Measurements from ENCODE around the gene MRPS17.
A peak's percentile ranks its signal among the peaks of the same experiment; 100 is the strongest.

Gene MRPS17

DNA sequence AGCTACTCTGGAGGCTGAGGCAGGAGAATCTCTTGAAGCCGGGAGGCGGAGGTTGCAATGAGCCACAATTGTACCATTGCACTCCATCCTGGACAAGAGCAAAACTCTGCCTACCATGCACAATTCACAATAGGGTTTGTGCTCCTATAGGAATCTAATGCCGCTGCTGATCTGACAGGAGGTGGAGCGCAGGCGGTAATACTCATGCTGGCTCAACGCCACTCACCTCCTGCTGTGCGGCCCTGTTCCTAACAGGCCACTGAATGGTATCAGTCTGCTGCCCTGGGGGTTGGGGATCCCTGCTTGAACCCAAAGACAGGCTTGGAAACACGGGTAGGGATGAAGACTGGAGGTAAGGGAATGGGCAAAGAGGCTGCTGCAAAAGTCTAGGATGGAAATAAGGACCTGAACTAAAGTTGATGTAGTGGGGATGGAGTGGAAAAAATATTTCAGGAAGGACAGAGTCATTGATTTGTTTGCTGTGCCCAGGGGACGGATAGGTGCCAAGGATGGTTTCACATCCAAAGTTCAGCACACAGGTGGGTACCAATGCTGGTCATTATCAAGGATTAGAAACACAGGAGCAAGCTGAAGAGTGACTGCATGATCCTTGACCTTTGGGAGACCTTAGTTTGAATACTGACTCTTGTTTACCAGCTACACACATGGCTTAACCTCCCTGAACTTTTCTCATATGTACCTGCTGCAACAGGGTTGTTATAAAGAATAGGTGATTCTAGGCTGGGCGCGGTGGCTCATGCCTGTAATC lies 2.2 kb downstream of the MRPS17 start:
- no peaks in the 10 kb centered on the region for H3K27me3 ChIP-seq (replicated peaks; ENCODE audit: control insufficient read depth, insufficient read depth, low read length, poor library complexity, severe bottlenecking)
- H3K36me3 ChIP-seq (ENCODE audit: control insufficient read depth, insufficient read depth, low read length) = peaks cover 3% of the 10 kb centered on the region
- no peak overlapping the region for H3K4me3 ChIP-seq (ENCODE audit: insufficient read depth, low read depth, low read length, poor library complexity, severe bottlenecking)
- peaks cover 9% of the 10 kb centered on the region for H3K4me1 ChIP-seq (ENCODE audit: control insufficient read depth, insufficient read depth, low read length, poor library complexity, severe bottlenecking)
- no peaks in the 10 kb centered on the region for H3K9me3 ChIP-seq (ENCODE audit: control insufficient read depth, low read length)
- DNase-seq = no peak
- H3K27ac ChIP-seq (ENCODE audit: insufficient read depth, low read length, poor library complexity, severe bottlenecking) = no peak overlapping the region

DNA sequence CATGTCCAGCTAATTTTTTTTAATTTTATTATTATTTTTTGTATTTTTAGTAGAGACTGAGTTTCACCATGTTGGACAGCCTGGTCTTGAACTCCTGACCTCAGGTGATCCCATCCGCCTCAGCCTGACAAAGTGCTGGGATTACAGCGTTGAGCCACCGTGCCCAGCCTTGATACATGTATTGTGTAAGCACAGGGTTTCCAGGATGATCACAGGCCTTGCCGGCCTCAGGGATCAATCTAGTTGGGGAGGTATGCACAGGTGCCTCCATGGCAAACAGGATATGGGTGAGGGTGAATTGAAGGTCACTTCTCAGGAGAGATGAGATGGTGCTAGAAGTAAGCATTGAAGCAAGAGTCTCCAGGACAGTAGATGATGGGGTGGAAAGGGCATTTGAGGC lies 5.5 kb downstream of the MRPS17 start:
- DNase-seq = no peak
- no peaks in the 10 kb centered on the region for H3K27me3 ChIP-seq (replicated peaks; ENCODE audit: control insufficient read depth, insufficient read depth, low read length, poor library complexity, severe bottlenecking)
- H3K27ac ChIP-seq (ENCODE audit: insufficient read depth, low read length, poor library complexity, severe bottlenecking) = no peak overlapping the region
- peaks cover 3% of the 10 kb centered on the region for H3K36me3 ChIP-seq (ENCODE audit: control insufficient read depth, insufficient read depth, low read length)
- H3K9me3 ChIP-seq (ENCODE audit: control insufficient read depth, low read length) = no peaks in the 10 kb centered on the region
- peaks cover 5% of the 10 kb centered on the region for H3K4me1 ChIP-seq (ENCODE audit: control insufficient read depth, insufficient read depth, low read length, poor library complexity, severe bottlenecking)
- H3K4me3 ChIP-seq (ENCODE audit: insufficient read depth, low read depth, low read length, poor library complexity, severe bottlenecking) = no peak overlapping the region

DNA sequence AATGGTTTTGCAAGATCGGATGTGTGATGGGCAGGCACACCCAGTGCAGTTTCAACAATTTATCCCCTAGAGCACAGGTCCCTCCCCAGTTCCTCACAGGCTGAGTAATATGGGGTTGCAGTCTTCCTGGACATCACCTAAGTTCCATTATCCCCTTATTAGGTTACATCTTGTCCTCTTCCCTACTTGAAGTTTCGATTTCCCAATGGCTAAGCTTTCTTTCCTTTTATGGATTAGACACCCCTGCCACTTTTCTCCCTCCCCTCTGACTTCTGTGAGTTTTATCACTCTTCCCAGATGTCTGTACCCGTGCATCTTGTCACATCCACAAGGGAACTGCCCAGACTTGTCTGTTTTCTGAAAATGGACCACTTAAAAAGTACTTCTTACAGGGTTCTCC lies 10.3 kb downstream of the MRPS17 start:
- Histone ChIP-seq H3K27ac (ENCODE audit: insufficient read depth, low read length, poor library complexity, severe bottlenecking) (no peak overlapping the region), H3K9me3 (ENCODE audit: control insufficient read depth, low read length) (no peaks in the 10 kb centered on the region), H3K36me3 (ENCODE audit: control insufficient read depth, insufficient read depth, low read length) (peaks cover under 1% of the 10 kb centered on the region), H3K4me3 (ENCODE audit: insufficient read depth, low read depth, low read length, poor library complexity, severe bottlenecking) (no peak overlapping the region), H3K27me3 (replicated peaks; ENCODE audit: control insufficient read depth, insufficient read depth, low read length, poor library complexity, severe bottlenecking) (no peaks in the 10 kb centered on the region), H3K4me1 (ENCODE audit: control insufficient read depth, insufficient read depth, low read length, poor library complexity, severe bottlenecking) (peaks cover 8% of the 10 kb centered on the region)
- no peak for DNase-seq

DNA sequence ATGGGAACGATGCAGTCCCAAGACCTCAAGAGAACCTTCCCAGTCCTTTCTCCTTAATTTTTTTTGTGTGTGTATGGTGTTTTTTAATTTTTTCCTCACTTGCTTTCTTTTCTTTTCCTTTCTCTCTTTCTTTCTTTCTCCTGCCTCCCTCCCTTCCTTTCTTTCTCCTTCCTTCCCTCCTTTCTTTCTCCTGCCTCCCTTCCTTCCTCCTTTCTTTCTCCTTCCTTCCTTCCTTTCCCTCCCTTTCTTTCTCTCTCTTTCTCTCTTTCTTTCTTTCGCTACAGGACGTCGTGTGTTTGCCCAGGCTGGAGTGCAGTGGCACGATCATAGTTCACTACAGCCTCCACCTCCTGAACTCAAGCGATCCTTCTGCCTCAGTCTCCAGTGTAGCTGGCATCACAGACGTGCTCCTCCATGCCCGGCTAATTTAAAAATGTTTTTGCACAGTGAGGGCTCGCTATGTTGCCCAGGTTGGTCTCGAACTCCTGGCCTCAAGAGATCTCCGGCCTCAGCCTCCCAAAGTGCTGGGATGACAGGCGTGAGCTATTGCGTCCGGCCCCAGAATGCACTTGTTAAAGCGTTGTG lies 12.0 kb downstream of the MRPS17 start:
- peaks cover 8% of the 10 kb centered on the region for H3K4me1 ChIP-seq (ENCODE audit: control insufficient read depth, insufficient read depth, low read length, poor library complexity, severe bottlenecking)
- peak overlapping the region; percentile 66 for H3K4me3 ChIP-seq (ENCODE audit: insufficient read depth, low read depth, low read length, poor library complexity, severe bottlenecking)
- H3K9me3 ChIP-seq (ENCODE audit: control insufficient read depth, low read length) = no peaks in the 10 kb centered on the region
- no peak for DNase-seq
- H3K36me3 ChIP-seq (ENCODE audit: control insufficient read depth, insufficient read depth, low read length) = peaks cover 3% of the 10 kb centered on the region
- no peaks in the 10 kb centered on the region for H3K27me3 ChIP-seq (replicated peaks; ENCODE audit: control insufficient read depth, insufficient read depth, low read length, poor library complexity, severe bottlenecking)
- H3K27ac ChIP-seq (ENCODE audit: insufficient read depth, low read length, poor library complexity, severe bottlenecking) = peak overlapping the region; percentile 77

DNA sequence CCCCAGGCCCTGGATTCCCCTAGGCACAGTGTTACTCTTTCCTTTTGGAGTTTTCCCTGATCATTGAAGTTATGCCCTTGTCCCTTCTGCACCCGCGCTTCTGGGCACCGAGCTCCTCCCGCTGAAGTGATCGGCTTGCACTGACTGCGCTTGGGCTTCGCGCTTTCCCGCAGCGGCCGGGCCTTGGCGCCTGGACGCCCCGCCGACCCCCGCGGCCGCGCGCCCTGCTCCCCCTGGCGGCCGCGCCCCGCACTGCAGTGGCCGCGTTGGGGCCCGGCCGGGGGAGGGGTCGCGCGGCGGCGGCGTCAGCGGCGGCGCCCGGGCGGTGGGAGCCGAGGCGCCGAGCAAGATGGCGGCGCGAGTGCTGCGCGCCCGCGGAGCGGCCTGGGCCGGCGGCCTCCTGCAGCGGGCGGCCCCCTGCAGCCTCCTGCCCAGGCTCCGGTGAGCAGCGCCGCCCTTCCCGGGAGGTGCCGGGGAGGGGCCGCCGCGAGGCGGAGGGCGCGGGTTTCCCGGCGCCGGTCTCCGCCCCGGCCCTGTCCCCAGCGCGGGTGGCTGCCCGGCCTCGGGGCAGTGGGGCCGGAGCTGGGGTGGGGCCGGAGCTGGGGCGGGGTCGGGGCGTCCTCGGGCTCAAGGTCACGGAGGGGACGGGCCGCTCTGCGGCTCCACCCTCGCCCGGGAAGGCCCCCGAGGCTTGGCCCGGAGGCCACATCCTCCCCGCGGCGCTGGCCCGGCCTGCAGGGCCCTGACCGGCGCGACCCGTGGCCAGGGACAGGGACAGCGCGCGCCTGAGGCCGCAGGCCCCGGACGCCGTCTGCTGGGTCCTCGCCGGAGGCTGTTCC lies 12.8 kb downstream of the MRPS17 start, which contains the start of gene NIPSNAP2:
Gene NIPSNAP2, plus strand, starts transcription at position 325 of the 839 bp plus-strand sequence. Its CDS starts 25 bp downstream, at position 350.
- Histone ChIP-seq H3K4me1 (ENCODE audit: control insufficient read depth, insufficient read depth, low read length, poor library complexity, severe bottlenecking) (peaks cover 8% of the 10 kb centered on the region), H3K9me3 (ENCODE audit: control insufficient read depth, low read length) (no peaks in the 10 kb centered on the region), H3K27ac (ENCODE audit: insufficient read depth, low read length, poor library complexity, severe bottlenecking) (peak within 1 kb of the TSS; percentile 77)

DNA sequence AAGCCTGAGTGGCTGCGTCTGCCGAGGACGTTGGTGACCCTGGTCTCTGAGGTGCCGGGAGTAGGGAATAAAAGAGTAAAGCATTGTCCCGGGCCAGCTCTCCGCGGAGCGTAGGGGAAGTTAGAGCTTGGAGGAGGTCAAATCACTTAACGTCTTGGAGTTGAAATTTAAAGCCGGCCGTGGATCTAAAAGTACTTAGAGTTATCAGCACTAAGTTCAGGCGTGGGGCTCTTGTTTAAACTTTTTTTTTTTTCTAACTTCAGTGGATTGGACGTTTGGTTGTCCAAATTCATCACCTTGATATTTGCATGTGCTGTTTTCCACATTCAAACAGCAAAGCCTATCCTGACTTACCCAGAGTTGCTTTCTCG lies 13.4 kb downstream of the MRPS17 start:
- H3K9me3 ChIP-seq (ENCODE audit: control insufficient read depth, low read length) = no peaks in the 10 kb centered on the region
- H3K4me1 ChIP-seq (ENCODE audit: control insufficient read depth, insufficient read depth, low read length, poor library complexity, severe bottlenecking) = peaks cover 8% of the 10 kb centered on the region
- no peak for DNase-seq
- H3K36me3 ChIP-seq (ENCODE audit: control insufficient read depth, insufficient read depth, low read length) = peaks cover 3% of the 10 kb centered on the region
- peak overlapping the region; percentile 77 for H3K27ac ChIP-seq (ENCODE audit: insufficient read depth, low read length, poor library complexity, severe bottlenecking)
- H3K27me3 ChIP-seq (replicated peaks; ENCODE audit: control insufficient read depth, insufficient read depth, low read length, poor library complexity, severe bottlenecking) = no peaks in the 10 kb centered on the region
- H3K4me3 ChIP-seq (ENCODE audit: insufficient read depth, low read depth, low read length, poor library complexity, severe bottlenecking) = peak overlapping the region; percentile 72

More for the DNA sequence above, 12.8 kb downstream of the MRPS17 start, which contains the start of gene NIPSNAP2:
- H3K36me3 ChIP-seq (ENCODE audit: control insufficient read depth, insufficient read depth, low read length) = peaks cover 3% of the 10 kb centered on the region
- peak within 1 kb of the TSS; percentile 72 for H3K4me3 ChIP-seq (ENCODE audit: insufficient read depth, low read depth, low read length, poor library complexity, severe bottlenecking)
- peak; percentile 36 to 54 (median 43) for DNase-seq
- H3K27me3 ChIP-seq (replicated peaks; ENCODE audit: control insufficient read depth, insufficient read depth, low read length, poor library complexity, severe bottlenecking) = no peaks in the 10 kb centered on the region

DNA sequence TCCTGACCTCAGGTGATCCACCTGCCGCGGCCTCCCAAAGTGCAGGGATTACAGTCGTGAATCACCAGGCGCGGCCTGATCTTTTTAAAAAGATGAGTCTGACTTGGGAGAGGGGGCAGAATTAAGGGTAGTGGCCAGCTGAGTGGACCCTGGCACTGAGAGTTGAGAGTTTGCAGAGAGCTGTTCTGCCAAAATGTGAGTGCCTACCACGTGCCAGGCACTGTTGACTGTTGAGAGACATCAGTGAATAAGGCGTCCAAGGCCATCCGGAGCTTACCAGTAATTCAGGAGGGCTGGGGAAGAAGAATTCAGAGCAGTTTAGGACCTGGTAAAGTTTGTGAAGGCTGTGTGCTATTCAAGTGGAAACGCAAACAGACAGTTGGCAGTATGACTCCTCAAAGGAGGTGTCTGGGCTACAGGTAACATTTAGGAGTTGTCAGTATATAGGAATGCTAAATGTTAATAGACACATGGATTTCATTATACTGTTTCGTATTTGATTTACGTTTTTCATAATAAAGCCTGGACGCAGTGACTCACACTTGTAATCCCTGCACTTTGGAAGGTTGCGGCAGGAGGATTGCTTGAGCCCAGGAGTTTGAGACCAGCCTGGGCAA lies 14.2 kb downstream of the MRPS17 start:
- Histone ChIP-seq H3K4me1 (ENCODE audit: control insufficient read depth, insufficient read depth, low read length, poor library complexity, severe bottlenecking) (peaks cover 8% of the 10 kb centered on the region), H3K9me3 (ENCODE audit: control insufficient read depth, low read length) (no peaks in the 10 kb centered on the region), H3K27me3 (replicated peaks; ENCODE audit: control insufficient read depth, insufficient read depth, low read length, poor library complexity, severe bottlenecking) (no peaks in the 10 kb centered on the region), H3K36me3 (ENCODE audit: control insufficient read depth, insufficient read depth, low read length) (peaks cover 3% of the 10 kb centered on the region), H3K4me3 (ENCODE audit: insufficient read depth, low read depth, low read length, poor library complexity, severe bottlenecking) (no peak overlapping the region), H3K27ac (ENCODE audit: insufficient read depth, low read length, poor library complexity, severe bottlenecking) (no peak overlapping the region)
- no peak for DNase-seq

DNA sequence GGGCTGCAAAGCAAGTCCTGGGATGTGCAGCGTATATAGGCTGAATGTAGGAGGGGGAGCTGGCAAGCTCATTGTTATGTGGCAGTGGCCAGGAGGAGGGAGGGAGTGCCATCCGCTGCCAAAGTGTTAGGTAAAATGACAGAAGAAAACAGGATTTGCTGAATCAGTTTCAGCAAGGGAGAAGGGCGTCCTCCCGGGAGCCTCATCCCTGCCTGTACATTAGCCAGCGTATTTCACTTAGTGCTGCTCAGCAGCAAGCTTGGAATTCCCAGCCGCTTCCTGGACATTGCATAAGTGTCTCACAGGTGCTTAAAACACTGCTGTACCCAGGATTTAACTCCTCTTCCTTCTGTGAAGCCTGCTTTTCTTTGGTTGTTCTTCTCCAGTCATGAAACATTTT lies 15.2 kb downstream of the MRPS17 start:
- Histone ChIP-seq H3K27ac (ENCODE audit: insufficient read depth, low read length, poor library complexity, severe bottlenecking) (no peak overlapping the region), H3K9me3 (ENCODE audit: control insufficient read depth, low read length) (no peaks in the 10 kb centered on the region), H3K4me3 (ENCODE audit: insufficient read depth, low read depth, low read length, poor library complexity, severe bottlenecking) (no peak overlapping the region), H3K36me3 (ENCODE audit: control insufficient read depth, insufficient read depth, low read length) (peaks cover 3% of the 10 kb centered on the region), H3K27me3 (replicated peaks; ENCODE audit: control insufficient read depth, insufficient read depth, low read length, poor library complexity, severe bottlenecking) (no peaks in the 10 kb centered on the region), H3K4me1 (ENCODE audit: control insufficient read depth, insufficient read depth, low read length, poor library complexity, severe bottlenecking) (peaks cover 8% of the 10 kb centered on the region)
- no peak for DNase-seq

DNA sequence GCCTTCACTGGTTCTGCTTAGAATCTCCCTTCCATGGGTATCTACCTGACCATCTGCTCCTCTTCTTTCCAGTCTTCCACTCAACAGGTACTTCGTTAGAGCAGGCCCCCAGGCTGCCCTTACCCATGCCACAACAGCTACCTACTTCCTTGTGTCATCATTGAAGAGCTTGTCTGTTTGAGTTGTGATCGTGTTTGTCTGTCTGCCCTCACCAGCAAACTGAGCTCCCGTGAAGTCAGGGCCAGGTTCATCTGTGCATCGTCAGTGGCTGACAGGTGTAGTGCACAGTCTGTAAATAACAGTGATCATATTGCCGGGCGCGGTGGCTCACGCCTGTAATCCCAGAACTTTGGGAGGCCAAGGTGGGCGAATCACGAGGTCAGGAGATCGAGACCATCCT lies 17.7 kb downstream of the MRPS17 start:
- no peak overlapping the region for H3K4me3 ChIP-seq (ENCODE audit: insufficient read depth, low read depth, low read length, poor library complexity, severe bottlenecking)
- no peak overlapping the region for H3K27ac ChIP-seq (ENCODE audit: insufficient read depth, low read length, poor library complexity, severe bottlenecking)
- H3K9me3 ChIP-seq (ENCODE audit: control insufficient read depth, low read length) = no peaks in the 10 kb centered on the region
- no peaks in the 10 kb centered on the region for H3K27me3 ChIP-seq (replicated peaks; ENCODE audit: control insufficient read depth, insufficient read depth, low read length, poor library complexity, severe bottlenecking)
- H3K36me3 ChIP-seq (ENCODE audit: control insufficient read depth, insufficient read depth, low read length) = peaks cover 3% of the 10 kb centered on the region
- H3K4me1 ChIP-seq (ENCODE audit: control insufficient read depth, insufficient read depth, low read length, poor library complexity, severe bottlenecking) = no peaks in the 10 kb centered on the region
- no peak for DNase-seq
